AG04449 (cell line): Measurements from ENCODE around the gene CD164.
"Not testable (repeated sequence)": the region's sequence is repeated elsewhere in the genome, so short reads cannot be mapped to it uniquely, and the experiment has no call there.

ENCODE experiments used
- CTCF ChIA-PET: fragments of 350-600 bp; formaldehyde crosslinking; extraction: SDS; loops from one replicate; lab custom pipeline; 2021; ENCODE audit warnings: antibody characterized with exemption; lab: Yijun Ruan, JAX
- POLR2A ChIA-PET: fragments of 400-600, 350-600 bp; formaldehyde crosslinking; extraction: SDS; loops from one replicate; lab custom pipeline; 2020; ENCODE audit warnings: antibody characterized with exemption, inconsistent platforms; lab: Yijun Ruan, JAX
- DNase-seq: peaks from one replicate; pipeline ENCODE4 v3.0.0-alpha.2; 2010; ENCODE audit warnings: low read depth, low spot score
- H3K4me3 ChIP-seq: 2 replicates; pipeline ENCODE4 v1.5.1; 2011; ENCODE audit warnings: low read depth, mild to moderate bottlenecking, control low read depth, low read length
- TF ChIP-seq, protein P1 (sequence below): IDR thresholded peaks from one replicate; pipeline ENCODE4 v1.5.1; 2011; ENCODE audit warnings: mild to moderate bottlenecking, moderate library complexity, low read length, control low read depth, inconsistent platforms; ENCODE audit not compliant: insufficient read depth; ENCODE audit errors: missing control alignments

CD164 gene

DNA sequence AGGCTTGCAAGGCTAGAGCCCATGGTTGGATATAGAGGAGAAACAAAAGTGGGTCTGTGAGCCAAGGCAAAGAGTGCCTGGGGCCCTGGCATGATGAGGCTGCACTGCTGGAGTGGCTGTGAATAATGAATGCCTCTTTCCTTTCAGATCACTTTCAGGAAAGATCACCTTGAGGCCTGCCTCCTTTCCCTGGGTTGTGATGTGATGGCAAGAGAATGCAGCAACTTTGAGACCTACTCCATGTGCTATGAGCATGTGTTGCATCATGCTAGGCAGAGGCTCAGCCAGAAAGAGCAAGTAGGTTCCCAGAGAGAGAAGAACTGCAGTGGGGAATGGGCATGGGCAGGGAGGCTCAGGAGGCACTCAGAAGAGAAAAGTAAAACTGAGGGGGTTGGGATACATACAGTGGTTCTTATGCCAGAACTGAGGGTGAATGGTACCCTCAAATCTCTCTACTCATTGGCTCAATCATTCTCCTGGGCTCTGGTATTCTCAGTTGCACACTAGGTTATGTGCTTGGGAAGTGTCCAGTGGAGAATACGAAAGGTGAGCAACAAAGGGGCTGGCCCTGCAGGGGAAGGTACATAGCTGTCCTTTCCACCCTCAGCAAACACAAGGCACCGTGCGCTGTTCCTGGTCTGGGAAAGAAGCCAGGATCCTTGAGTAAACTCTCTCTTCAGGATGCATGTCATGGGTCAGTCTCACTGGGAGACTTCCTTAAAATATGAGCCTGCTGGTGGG is 45.9 kb downstream of the CD164 start:
- DNase-seq: no peak
- H3K4me3 ChIP-seq: no peak overlapping the region
- ChIA-PET POLR2A (no interaction called here), CTCF (no interaction called here)
- TF ChIP-seq, protein P1, sequence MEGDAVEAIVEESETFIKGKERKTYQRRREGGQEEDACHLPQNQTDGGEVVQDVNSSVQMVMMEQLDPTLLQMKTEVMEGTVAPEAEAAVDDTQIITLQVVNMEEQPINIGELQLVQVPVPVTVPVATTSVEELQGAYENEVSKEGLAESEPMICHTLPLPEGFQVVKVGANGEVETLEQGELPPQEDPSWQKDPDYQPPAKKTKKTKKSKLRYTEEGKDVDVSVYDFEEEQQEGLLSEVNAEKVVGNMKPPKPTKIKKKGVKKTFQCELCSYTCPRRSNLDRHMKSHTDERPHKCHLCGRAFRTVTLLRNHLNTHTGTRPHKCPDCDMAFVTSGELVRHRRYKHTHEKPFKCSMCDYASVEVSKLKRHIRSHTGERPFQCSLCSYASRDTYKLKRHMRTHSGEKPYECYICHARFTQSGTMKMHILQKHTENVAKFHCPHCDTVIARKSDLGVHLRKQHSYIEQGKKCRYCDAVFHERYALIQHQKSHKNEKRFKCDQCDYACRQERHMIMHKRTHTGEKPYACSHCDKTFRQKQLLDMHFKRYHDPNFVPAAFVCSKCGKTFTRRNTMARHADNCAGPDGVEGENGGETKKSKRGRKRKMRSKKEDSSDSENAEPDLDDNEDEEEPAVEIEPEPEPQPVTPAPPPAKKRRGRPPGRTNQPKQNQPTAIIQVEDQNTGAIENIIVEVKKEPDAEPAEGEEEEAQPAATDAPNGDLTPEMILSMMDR: no peak

DNA sequence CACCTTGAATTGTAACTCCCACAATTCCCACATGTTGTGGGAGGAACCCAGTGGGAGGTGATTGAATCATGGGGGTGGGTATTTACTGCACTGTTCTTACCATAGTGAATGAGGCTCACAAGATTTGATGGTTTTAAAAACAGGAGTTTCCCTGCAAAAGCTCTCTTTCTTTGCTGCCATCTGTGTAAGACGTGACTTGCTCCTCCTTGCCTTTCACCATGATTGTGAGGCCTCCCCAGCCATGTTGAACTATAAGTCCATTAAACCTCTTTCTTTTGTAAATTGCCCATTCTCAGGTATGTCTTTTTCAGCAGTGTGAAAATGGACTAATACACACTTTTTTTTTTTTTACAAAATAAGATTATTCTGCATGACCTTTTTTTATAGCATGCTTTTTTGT is 48.4 kb downstream of the CD164 start:
- POLR2A ChIA-PET, CTCF ChIA-PET, H3K4me3 ChIP-seq, DNase-seq: not testable (repeated sequence)

DNA sequence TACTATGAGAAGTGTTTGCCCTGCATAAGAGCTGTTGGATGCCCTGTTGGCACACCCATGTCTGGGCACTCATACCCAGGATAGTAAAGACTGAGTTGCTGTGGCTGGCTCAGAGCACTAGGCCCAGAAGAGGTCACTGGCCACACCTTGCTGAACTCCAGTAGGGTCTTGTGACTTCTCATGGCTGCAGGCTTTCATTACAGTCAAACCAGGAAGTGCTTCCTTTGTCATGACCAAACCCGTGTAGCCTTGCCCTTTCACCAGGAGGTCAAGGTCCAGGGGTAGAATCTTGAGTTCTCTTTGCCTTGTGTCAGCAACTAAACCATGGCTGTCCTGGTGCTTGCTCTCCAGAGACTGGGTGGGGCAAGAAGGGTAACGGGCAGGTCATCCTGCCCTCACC is 49.5 kb downstream of the CD164 start:
- H3K4me3 ChIP-seq: no peak overlapping the region
- DNase-seq: no peak
- CTCF ChIA-PET: no interaction called here
- POLR2A ChIA-PET: no interaction called here
- TF ChIP-seq, protein P1: no peak

DNA sequence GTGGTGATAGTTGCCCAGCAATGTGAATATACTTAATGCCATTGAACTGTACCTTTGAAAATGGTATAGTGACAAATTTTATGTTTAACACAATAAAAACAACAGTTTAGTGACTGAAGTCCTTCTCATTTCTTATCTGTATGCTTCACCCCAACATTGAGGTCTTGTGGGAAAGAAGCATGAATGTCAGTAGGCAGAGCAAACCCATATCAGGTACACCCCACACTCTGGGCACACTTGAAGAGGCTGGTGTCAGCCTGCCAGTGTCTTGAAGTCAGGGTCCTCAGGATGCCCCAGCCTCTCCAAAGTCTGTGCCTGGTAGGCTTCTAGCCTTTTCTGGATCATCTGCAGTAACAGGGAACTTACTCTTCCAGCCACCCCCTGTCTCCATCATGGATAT is 51.2 kb downstream of the CD164 start:
- ChIA-PET CTCF (no interaction called here), POLR2A (no interaction called here)
- TF ChIP-seq, protein P1: no peak
- no peak overlapping the region for H3K4me3 ChIP-seq
- no peak for DNase-seq

DNA sequence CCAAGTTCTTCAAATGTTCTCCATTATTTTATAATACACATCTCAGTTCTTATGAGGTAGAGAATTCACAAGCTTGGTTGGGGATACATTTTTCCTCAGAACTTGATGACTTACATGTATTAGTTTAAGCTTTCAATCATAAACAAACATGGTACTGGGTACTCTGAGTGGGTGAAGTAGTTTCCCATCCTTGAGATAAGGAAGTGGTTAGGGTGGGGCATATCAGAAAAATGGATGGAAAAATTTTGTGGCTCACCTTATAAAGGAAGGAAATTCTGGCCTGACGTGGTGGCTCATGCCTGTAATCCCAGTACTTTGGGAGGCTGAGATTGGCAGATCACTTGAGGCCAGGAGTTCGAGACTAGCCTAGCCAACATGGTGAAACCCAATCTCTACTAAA is 52.0 kb downstream of the CD164 start:
- no peak for DNase-seq
- POLR2A ChIA-PET: no interaction called here
- TF ChIP-seq, protein P1: no peak
- CTCF ChIA-PET: no interaction called here
- no peak overlapping the region for H3K4me3 ChIP-seq

DNA sequence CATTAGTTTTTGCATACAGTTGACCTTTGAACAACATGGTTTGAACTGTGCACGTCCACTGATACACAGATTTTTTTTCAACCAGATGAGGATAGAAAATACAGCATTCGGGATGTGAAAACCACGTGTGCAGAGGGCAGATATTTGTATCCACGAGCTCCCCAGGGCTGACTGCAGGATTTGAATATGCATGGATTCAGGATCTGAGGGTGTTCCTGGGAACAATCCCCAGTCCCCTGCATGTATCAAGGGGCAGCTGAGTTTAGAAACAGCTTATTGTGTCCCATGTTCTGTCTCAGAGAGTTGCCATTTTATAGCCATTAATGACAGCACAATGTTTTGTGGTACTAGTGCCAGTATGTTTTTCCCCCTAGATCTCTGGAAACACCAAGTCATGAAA is 53.6 kb downstream of the CD164 start:
- H3K4me3 ChIP-seq: no peak overlapping the region
- CTCF ChIA-PET: no interaction called here
- DNase-seq: no peak
- TF ChIP-seq, protein P1: no peak
- POLR2A ChIA-PET: no interaction called here

DNA sequence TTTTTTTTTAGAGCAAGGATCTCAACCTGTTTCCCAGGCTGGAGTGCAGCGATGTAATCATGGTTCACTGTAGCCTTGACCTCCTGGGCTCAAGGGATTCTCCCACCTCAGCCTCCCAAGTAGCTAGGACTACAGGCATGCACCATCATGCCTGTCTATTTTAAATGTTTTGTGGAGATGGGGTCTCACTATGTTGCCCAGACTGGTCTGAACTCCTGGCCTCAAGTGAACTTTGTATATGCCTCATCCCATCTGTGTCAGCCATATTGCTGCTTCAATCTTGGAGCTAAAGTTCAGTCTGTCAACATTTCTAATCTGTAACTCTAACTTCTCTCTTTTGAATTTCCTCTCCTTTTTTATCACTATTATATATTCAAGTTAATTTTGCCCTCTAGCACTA is 54.3 kb downstream of the CD164 start:
- POLR2A ChIA-PET: no interaction called here
- H3K4me3 ChIP-seq: no peak overlapping the region
- CTCF ChIA-PET: no interaction called here
- DNase-seq: no peak
- TF ChIP-seq, protein P1: no peak
